ENCODE data around the gene ALDH1L1.

The ALDH1L1 gene

DNA sequence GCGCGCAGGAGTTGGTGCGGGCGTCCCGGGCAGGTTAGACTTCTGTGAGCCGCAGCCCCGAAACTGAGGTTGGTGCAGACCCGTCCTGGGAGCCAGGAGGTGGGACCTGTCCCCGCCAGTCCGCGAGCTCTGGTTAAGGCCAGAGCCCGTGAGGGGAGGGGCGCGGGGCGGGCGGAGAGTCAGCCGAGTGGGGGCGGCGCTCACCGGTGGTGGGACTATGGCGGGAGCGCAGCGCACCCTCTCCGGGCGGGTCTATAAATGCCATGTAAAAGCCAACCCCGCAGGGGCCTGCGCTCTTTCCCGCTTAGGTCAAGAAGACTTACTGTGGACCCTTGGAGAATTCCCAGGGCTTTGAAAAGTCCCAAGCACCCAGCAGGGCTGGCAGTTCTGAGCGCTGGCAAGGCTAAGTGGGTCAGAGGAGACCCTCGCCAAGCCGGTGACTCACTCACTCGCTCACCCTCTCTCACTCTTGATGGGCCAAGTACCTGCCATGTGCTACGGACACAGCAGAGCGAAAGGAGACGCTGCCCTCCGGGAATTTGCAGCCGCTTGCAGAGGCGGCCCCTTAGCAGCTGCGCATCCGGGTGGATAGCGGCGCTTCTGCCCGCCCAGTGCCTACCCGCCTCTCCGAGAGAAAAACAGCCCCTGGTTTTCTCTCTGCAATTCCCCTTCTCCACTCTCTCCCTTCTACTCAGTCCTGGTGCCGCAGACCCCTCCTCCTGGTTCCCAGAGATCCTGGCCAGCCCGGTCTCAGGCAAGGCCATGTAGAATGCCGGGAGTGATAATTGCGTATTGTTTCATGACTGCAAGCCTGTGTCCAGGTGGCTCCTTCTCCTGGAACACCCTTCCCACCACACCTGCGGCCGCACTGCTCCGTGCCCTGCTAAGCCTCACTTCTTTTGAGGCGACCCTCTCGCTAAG is at the start of gene ALDH1L1:
ALDH1L1 (minus strand) TSS at position 110 of the 921 bp plus-strand sequence. CDS start 19,607 bp downstream, outside the sequence.
- peak; percentile 56 for DNase-seq

DNA sequence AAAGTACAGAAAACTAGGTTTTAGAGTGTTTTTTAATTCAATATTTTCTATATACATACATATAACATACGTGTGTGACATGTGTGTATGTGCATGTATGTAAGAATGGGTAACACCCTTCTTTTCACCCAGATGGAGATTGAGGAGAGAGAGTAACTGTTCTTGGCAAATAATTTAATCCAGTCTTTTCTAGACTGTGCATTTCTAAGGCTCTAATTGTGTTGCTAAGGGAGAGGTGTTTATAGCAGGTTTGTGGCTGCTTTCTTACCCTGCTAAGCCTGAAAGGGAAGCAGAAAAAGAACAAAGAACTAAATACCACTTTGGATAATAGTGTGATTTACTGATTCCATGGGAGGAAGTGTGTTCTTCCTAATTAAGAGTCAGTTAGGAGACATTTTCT is 46.0 kb upstream of the ALDH1L1 start:
- no peak for DNase-seq

GRCh38 chr3:126216416-126216815 is 36.0 kb upstream of the ALDH1L1 start:
- no peak for DNase-seq

GRCh38 chr3:126213379-126214028 is 33.1 kb upstream of the ALDH1L1 start:
- DNase-seq, result no peak

- DNase-seq, result peak; percentile 45
Observed at GRCh38 chr3:126212620-126213378, 32.4 kb upstream of the ALDH1L1 start.

DNA sequence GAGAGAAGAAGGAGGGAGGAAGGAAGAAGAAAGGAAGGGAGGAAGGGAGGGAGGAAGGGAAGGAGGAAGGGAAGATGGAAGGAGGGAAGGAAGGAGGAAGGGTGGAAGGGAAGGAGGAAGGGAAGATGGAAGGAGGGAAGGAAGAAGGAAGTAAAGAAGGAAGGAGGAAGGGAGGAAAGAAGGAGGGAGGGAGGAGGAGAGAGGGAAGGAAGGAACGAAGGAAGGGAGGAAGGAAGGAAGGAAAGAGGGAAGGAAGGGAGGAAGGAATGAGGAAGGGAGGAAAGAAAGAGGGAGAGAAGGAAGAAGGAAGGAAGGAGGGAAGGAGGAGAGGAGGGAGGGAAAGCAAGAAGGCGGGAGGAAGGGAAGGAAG is 31.8 kb upstream of the ALDH1L1 start:
- no peak for DNase-seq

GRCh38 chr3:126211569-126211968 is 31.2 kb upstream of the ALDH1L1 start:
- no peak for DNase-seq

- no peak for DNase-seq
Observed at GRCh38 chr3:126210606-126211005, 30.2 kb upstream of the ALDH1L1 start.

- no peak for DNase-seq
Observed at GRCh38 chr3:126209741-126210140, 29.4 kb upstream of the ALDH1L1 start.

- peak; percentile 92 for DNase-seq
Observed at GRCh38 chr3:126208606-126209256, 28.3 kb upstream of the ALDH1L1 start.

DNA sequence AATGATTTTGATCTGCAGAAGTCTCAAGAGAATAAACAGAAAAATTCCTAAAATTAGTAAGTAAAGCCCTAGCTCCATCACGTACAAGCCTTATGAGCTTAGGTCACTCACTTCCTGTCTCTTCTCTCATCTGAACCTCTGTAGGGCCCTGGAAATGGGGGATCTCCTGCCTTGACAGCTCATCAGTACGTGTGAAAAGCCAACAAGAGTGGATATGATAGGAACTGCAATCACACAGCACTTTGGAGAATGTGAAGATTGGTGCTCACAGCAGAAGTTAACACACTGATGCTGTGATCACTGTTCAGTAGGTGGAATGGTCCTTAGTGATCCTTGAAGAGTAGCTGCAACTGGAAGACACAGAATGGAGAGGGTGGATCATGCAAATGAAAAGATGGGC is 27.8 kb upstream of the ALDH1L1 start:
- DNase-seq, result no peak

DNA sequence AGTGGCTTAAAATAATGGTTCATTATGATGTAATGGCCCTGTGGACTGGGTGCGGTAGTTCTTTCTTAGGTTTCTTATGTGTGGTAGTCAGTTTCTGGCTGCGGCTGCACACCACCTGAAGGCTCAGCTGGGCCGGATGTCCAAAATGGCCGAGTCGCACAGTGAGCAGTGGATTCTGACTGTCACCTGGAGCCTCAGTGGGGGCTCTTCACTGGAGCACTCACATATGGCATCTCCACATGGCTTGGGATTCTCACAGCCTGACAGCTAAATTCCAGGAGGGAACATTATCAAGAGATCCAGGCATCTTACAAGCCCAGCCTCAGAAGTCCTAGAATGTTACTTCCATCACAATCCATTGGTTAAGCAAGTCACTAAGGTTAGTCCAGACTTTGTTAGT is 26.8 kb upstream of the ALDH1L1 start:
- no peak for DNase-seq

GRCh38 chr3:126205717-126206655 is 25.6 kb upstream of the ALDH1L1 start:
- no peak for DNase-seq

- DNase-seq, result no peak
Observed at GRCh38 chr3:126202680-126203079, 22.3 kb upstream of the ALDH1L1 start.

GRCh38 chr3:126202276-126202675 is 21.9 kb upstream of the ALDH1L1 start:
- peak; percentile 4 for DNase-seq

- no peak for DNase-seq
Observed at GRCh38 chr3:126201168-126201567, 20.8 kb upstream of the ALDH1L1 start.

DNA sequence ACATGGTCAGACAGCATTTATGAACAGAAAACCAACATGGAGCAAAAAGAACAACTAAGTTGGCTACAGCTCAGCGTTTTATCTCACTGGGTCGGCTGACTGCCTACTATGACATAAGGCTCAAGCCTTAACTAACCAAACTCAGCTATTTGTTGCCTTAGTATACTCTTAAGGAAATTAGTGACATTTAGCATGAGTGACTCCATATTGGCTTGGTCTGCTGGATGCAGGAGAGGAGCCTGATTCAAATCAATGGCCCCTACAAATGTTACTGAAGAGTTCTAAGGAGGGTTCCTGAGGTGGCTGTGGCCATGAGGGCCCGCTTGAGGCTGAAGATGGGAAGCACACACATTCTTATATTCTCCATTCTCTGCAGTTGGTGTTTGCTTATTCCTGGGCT is 20.1 kb upstream of the ALDH1L1 start:
- DNase-seq, result no peak

- no peak for DNase-seq
Observed at GRCh38 chr3:126199256-126199655, 18.9 kb upstream of the ALDH1L1 start.

DNA sequence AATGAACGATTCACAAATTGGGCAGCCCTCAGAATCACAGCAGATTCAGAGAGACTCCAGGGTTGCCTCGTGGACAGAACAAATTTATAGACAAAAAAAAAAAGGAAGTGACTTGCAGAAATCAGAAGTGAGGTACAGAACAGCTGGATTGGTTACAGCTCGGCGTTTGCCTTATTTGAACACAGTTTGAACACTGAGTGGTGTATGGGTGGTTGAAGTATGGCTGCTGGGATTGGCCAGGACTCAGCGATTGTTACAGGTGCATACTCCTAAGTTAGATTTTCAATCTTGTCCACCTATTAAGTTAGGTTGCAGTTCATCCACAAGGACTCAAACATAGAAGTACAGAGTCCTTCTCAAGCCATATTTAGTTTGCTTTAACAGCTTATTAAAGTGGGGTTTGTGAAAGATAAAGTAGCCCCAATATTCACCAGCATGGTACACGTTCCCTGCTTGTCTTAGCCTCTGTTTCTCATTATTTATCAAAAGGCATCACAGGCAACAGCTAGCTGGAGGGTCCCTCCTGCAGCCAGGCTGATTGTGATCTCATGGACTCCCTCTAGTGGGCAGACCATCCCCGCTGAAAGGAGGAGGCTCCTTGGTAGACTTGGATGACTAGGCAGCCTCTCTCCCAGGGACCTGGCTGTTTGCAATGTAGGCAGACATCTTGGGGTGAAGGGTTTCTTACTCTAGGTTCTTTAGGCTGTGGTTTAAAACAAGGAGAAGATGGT is 17.6 kb upstream of the ALDH1L1 start:
- DNase-seq, result no peak

DNA sequence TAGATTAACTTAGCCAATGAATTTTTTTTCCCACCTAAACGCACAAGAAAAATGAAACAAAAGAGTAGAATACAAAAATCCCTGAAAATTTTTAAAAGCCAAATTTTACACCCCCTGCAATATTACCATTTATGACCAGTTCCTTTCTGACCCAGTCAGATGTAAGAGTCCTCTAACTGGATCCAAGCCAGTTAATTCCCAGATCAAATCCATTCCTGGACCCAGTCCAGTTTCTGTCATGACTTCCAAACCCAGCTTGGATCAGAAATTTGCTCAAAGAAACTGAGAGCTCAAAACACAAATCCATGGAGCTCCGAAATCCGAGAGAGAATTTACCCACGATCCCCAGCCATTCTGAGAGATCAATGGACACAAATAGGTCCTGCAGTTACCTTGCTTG is 17.0 kb upstream of the ALDH1L1 start:
- no peak for DNase-seq

DNA sequence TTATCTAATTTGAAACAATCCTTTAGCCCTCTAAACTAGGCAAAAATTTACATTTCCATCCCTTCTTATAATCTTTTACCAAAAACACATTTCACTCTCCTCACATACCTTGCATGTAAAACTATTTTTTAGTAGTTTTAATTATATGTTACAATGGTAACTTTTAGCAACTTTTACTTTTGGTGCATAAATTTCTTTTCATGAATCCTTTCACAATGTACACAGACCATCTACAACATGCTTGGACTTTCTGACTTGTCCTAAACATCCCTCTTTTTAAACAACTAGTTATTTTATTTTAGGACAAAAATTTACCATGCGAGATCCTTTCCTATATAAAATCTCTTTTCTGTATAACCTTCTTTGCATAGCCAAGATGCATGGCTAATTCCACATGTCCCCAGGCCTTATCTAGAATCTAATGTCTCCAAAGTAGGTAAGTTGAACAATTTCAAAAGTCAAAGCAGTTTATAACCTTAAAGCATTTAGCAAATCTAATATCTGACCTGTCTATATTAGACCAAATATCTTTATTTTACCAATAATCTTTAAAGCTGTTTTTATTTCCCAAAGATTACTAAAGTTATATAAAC is 14.4 kb upstream of the ALDH1L1 start:
- no peak for DNase-seq
